ENCODE measurements around the gene CD209. TPM values are rescaled to one million over a fixed set of nuclear protein-coding genes. Genes with fewer than 3 reads are reported as not detected.
"Not testable (repeated sequence)": the region's sequence is repeated elsewhere in the genome, so short reads cannot be mapped to it uniquely, and the experiment has no call there.

The CD209 gene, protein sequence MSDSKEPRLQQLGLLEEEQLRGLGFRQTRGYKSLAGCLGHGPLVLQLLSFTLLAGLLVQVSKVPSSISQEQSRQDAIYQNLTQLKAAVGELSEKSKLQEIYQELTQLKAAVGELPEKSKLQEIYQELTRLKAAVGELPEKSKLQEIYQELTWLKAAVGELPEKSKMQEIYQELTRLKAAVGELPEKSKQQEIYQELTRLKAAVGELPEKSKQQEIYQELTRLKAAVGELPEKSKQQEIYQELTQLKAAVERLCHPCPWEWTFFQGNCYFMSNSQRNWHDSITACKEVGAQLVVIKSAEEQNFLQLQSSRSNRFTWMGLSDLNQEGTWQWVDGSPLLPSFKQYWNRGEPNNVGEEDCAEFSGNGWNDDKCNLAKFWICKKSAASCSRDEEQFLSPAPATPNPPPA
- not detected in 2 replicates for total RNA-seq (ENCODE audit: low replicate concordance)

DNA sequence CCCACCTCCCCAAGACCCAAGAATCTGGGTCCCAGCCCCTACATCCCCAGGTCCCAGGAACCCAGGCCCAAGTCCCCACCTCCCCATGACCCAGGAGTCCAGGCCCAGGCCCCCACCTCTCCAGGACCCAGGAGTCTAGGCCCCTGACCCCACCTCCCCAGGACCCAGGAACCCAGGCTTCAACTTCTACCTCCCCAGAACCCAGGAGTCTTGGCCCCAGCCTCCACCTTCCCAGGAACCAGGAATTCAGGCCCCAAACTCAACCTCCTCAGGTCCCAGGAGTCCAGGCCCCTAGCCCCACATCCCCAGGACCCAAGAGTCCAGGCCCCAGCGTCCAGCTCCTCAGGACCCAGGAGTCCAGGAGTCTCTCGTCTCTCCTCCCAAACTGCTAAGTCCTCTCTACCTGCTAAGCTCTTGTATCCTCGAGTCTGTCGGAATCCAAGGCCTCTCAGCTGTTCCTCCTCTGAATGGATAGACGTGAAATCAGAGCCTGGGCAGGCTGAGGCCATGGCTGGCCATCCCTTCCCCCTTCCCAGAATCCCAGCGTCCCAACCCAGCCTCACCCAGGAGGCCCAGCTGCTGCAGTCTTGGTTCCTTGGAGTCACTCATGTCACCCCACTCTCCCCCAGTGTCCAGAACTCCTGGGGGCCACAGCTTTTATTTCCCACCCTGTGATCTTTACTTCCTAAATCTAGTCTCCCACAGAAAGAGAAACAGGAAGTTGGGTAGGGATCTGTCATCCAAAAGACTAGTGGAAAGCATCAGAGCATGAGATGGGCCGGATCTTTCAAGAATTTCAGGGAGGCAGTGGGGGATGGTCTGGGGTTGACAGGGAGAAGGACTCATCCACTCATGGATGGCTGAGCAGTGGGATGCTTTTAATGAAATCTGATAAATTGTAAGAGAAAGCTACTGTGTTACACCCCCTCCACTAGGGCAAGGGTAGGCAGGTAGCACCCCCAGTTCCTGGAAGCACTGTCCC is at the start of gene CD209:
TSS of gene CD209 (minus strand) at position 632 of the 982 bp plus-strand sequence. CDS start at position 609, 23 bp downstream.
- Histone ChIP-seq H3K27ac (no peak within 1 kb of the TSS), H3K9ac (no peak within 1 kb of the TSS), H3K4me1 (no peaks in the 10 kb centered on the region), H2AFZ (replicated peaks) (no peak within 1 kb of the TSS), H4K20me1 (ENCODE audit: low read depth) (no peaks in the 10 kb centered on the region), H3K4me2 (no peak within 1 kb of the TSS), H3K9me3 (ENCODE audit: low read depth) (no peaks in the 10 kb centered on the region), H3K79me2 (ENCODE audit: low read depth) (no peaks in the 10 kb centered on the region), H3K36me3 (no peaks in the 10 kb centered on the region), H3K4me3 (no peak within 1 kb of the TSS), H3K27me3 (peaks cover 7% of the 10 kb centered on the region), H3F3A (ENCODE audit: low read depth) (no peaks in the 10 kb centered on the region)
- Mint-ChIP-seq H3K9me3 (peaks cover 7% of the 10 kb centered on the region), H3K4me1 (no peaks in the 10 kb centered on the region), H3K36me3 (no peaks in the 10 kb centered on the region), H3K27ac (no peak within 1 kb of the TSS), H3K27me3 (ENCODE audit: insufficient read depth, low read depth) (peaks cover 22% of the 10 kb centered on the region), H3K4me3 (peak within 1 kb of the TSS; percentile 52)
- DNase-seq (ENCODE audit: low spot score): no peak
- TF ChIP-seq EZH2phosphoT487 (IDR thresholded peaks at IDR 0.05) (no peak), EZH2 (IDR thresholded peaks at IDR 0.05) (no peak)
- TF ChIP-seq, protein P1, sequence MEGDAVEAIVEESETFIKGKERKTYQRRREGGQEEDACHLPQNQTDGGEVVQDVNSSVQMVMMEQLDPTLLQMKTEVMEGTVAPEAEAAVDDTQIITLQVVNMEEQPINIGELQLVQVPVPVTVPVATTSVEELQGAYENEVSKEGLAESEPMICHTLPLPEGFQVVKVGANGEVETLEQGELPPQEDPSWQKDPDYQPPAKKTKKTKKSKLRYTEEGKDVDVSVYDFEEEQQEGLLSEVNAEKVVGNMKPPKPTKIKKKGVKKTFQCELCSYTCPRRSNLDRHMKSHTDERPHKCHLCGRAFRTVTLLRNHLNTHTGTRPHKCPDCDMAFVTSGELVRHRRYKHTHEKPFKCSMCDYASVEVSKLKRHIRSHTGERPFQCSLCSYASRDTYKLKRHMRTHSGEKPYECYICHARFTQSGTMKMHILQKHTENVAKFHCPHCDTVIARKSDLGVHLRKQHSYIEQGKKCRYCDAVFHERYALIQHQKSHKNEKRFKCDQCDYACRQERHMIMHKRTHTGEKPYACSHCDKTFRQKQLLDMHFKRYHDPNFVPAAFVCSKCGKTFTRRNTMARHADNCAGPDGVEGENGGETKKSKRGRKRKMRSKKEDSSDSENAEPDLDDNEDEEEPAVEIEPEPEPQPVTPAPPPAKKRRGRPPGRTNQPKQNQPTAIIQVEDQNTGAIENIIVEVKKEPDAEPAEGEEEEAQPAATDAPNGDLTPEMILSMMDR (IDR thresholded peaks at IDR 0.05): no peak

DNA sequence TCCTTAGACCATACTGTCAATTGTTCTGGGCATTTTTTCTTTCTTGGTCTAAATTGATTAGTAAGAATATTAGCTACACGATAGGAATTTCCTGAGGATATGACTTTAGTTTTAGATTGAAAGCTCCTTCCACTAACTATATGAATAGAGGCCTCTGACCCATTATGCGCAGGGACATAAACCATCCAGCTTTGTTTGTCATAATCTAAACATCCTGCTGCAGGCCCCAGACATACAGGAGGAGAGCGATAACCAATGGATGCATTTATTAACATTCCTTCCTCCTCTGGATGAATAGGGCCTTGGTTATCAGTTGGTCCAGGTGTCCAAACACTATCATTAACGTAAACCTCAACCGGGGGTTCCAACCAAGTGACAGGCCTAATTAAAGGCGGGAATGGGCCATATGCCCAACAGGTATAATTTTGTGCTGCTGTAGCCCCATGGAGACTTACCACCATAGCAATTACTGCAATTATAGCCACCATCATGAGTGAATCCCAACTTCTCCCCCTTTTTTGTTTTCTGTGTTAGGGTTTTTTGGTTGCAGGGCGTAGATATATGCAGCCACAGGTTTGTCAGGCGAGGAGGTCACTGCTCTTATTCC is 48.3 kb upstream of the CD209 start:
- Mint-ChIP-seq H3K36me3 (no peaks in the 10 kb centered on the region), H3K9me3 (peaks cover 2% of the 10 kb centered on the region), H3K4me1 (peaks cover 12% of the 10 kb centered on the region), H3K27me3 (ENCODE audit: insufficient read depth, low read depth) (peaks cover 24% of the 10 kb centered on the region), H3K27ac (no peak overlapping the region), H3K4me3 (no peak overlapping the region)
- Histone ChIP-seq H3K9ac (no peak overlapping the region), H3K27me3 (peaks cover 36% of the 10 kb centered on the region), H2AFZ (replicated peaks) (no peak overlapping the region), H3K4me3 (no peak overlapping the region), H4K20me1 (ENCODE audit: low read depth) (no peaks in the 10 kb centered on the region), H3K4me1 (peaks cover 12% of the 10 kb centered on the region), H3K9me3 (ENCODE audit: low read depth) (no peaks in the 10 kb centered on the region), H3F3A (ENCODE audit: low read depth) (peaks cover 26% of the 10 kb centered on the region), H3K4me2 (no peak overlapping the region), H3K36me3 (no peaks in the 10 kb centered on the region), H3K79me2 (ENCODE audit: low read depth) (no peaks in the 10 kb centered on the region), H3K27ac (no peak overlapping the region)
- no peak for DNase-seq (ENCODE audit: low spot score)
- TF ChIP-seq EZH2phosphoT487 (IDR thresholded peaks at IDR 0.05): no peak
- no peak for TF ChIP-seq EZH2 (IDR thresholded peaks at IDR 0.05)
- TF ChIP-seq, protein P1 (IDR thresholded peaks at IDR 0.05): no peak

DNA sequence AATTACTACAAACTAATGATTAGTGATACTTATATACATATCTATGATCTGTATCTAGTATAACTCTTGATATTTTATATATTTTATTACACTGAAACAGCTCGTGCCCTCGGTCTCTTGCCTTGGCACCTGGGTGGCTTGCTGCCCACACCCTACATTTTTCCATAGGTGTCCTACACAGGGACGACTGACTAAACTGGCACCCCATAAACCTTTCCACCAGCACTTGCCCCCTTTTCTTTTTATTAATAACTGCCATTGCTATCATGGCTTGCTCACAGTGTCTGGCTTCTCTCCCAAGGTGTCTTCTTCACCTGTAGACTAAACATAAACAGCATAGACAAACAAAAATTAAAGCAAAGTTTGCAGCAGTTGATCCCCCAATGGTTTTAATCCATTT is 46.2 kb upstream of the CD209 start:
- Mint-ChIP-seq H3K9me3 (no peaks in the 10 kb centered on the region), H3K36me3 (no peaks in the 10 kb centered on the region), H3K27me3 (ENCODE audit: insufficient read depth, low read depth) (peaks cover 41% of the 10 kb centered on the region), H3K4me1 (peaks cover 1% of the 10 kb centered on the region), H3K27ac (no peak overlapping the region), H3K4me3 (no peak overlapping the region)
- Histone ChIP-seq H3K27me3 (peaks cover 52% of the 10 kb centered on the region), H3K27ac (no peak overlapping the region), H2AFZ (replicated peaks) (no peak overlapping the region), H3F3A (ENCODE audit: low read depth) (peaks cover 5% of the 10 kb centered on the region), H3K4me1 (peaks cover 9% of the 10 kb centered on the region), H3K9me3 (ENCODE audit: low read depth) (no peaks in the 10 kb centered on the region), H3K36me3 (no peaks in the 10 kb centered on the region), H3K9ac (no peak overlapping the region), H3K79me2 (ENCODE audit: low read depth) (no peaks in the 10 kb centered on the region), H3K4me3 (no peak overlapping the region), H3K4me2 (no peak overlapping the region), H4K20me1 (ENCODE audit: low read depth) (peaks cover 9% of the 10 kb centered on the region)
- TF ChIP-seq EZH2 (IDR thresholded peaks at IDR 0.05) (no peak), EZH2phosphoT487 (IDR thresholded peaks at IDR 0.05) (no peak)
- TF ChIP-seq, protein P1 (IDR thresholded peaks at IDR 0.05): no peak
- no peak for DNase-seq (ENCODE audit: low spot score)

DNA sequence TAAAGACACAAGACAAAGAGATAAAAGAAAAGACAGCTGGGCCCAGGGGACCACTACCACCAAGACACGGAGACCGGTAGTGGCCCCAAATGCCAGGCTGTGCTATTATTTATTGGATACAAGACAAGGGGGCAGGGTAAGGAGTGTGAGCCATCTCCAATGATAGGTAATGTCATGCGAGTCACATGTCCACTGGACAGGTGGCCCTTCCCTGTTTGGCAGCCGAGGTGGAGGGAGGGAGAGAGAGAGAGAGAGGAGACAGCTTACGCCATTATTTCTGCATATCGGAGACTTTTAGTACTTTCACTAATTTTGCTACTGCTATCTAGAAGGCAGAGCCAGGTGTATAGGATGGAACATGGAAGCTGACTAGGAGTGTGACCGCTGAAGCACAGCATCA is 45.4 kb upstream of the CD209 start:
- not testable (repeated sequence) for H3K27ac Mint-ChIP-seq
- peak overlapping the region; percentile 44 for H3K4me3 Mint-ChIP-seq

More for the DNA sequence above, 45.4 kb upstream of the CD209 start:
- not testable (repeated sequence) for DNase-seq (ENCODE audit: low spot score); H3K4me1 Mint-ChIP-seq; H3K9ac ChIP-seq; H3K4me3 ChIP-seq; H3K27ac ChIP-seq; H3K4me1 ChIP-seq; H3K9me3 ChIP-seq (ENCODE audit: low read depth); H3K36me3 Mint-ChIP-seq; H3K36me3 ChIP-seq; H3K9me3 Mint-ChIP-seq; H3F3A ChIP-seq (ENCODE audit: low read depth); H3K4me2 ChIP-seq; H3K79me2 ChIP-seq (ENCODE audit: low read depth); H2AFZ ChIP-seq (replicated peaks)
- peaks cover 60% of the 10 kb centered on the region for H3K27me3 ChIP-seq
- H3K27me3 Mint-ChIP-seq (ENCODE audit: insufficient read depth, low read depth): peaks cover 47% of the 10 kb centered on the region
- H4K20me1 ChIP-seq (ENCODE audit: low read depth): peaks cover 11% of the 10 kb centered on the region

All from neural progenitor cell (in vitro differentiated cells).